Measurements from ENCODE around the gene MRPS22.

- TF ChIP-seq CTCF (IDR thresholded peaks at IDR 0.05): no peak
- no peak for TF ChIP-seq POLR2A (IDR thresholded peaks at IDR 0.05)
- TF ChIP-seq POLR2AphosphoS5 (IDR thresholded peaks at IDR 0.05): no peak
Measured at GRCh38 chr3:139312959-139313358, 30.9 kb upstream of the MRPS22 start.
